Activated naive CD8-positive, alpha-beta T cell treated with anti-CD3 and anti-CD28 coated beads for 36 hours (primary cell): Measurements from ENCODE around the gene PSMD5. TPM values are rescaled to one million over a fixed set of nuclear protein-coding genes. Genes with fewer than 3 reads are reported as not detected.
A peak's percentile ranks its signal among the peaks of the same experiment; 100 is the strongest.

Source experiments
- DNase-seq: peaks from one replicate; pipeline ENCODE4 v3.0.0; 2021
- H3K27ac Mint-ChIP-seq: one replicate; pipeline ENCODE4 v1.8.0; 2022; ENCODE audit warnings: mild to moderate bottlenecking, moderate library complexity, mixed read lengths
- H3K27me3 Mint-ChIP-seq: one replicate; pipeline ENCODE4 v1.8.0; 2022; ENCODE audit warnings: mild to moderate bottlenecking, mixed read lengths
- H3K36me3 Mint-ChIP-seq: one replicate; pipeline ENCODE4 v1.8.0; 2021; ENCODE audit warnings: mild to moderate bottlenecking, mixed read lengths
- H3K4me1 Mint-ChIP-seq: one replicate; pipeline ENCODE4 v1.8.0; 2021; ENCODE audit warnings: mixed read lengths
- H3K4me3 Mint-ChIP-seq: one replicate; pipeline ENCODE4 v1.8.0; 2022; ENCODE audit warnings: mild to moderate bottlenecking, moderate library complexity, mixed read lengths
- H3K9me3 Mint-ChIP-seq: one replicate; pipeline ENCODE4 v1.8.0; 2022; ENCODE audit warnings: mixed read lengths
- total RNA-seq, 2 experiments: library from RNA; stranded (reverse); gene quantifications; one replicate each; pipeline ENCODE4 v1.2.3, GENCODE V29; 2021

The PSMD5 gene
- total RNA-seq, 2 experiments from 2014 or later, result 69.0 to 69.3 TPM

DNA sequence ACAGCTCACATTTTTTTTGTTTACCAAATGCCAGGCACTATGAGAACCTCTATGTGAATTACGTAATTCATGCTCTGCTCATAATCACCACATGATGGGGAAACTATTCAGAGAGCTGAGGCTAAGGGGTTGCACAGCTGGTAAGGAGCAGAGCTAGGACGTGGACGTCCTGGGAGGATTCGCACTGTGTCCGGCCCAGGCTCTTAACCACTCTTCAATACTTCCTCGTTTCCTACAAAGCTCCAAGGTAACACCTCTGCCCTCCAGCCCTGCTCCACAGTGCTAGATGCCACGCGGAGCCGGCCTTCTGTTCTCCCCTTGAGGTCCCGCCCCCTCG is 25.6 kb upstream of the PSMD5 start:
- H3K4me3 Mint-ChIP-seq, result peak overlapping the region; percentile 73

GRCh38 chr9:120867676-120868338 is 25.1 kb upstream of the PSMD5 start:
- Mint-ChIP-seq H3K4me3 (peak overlapping the region; percentile 73), H3K27ac (peak overlapping the region; percentile 75), H3K9me3 (no peaks in the 10 kb centered on the region), H3K27me3 (no peaks in the 10 kb centered on the region), H3K36me3 (peaks cover 62% of the 10 kb centered on the region), H3K4me1 (peaks cover 40% of the 10 kb centered on the region)
- no peak for DNase-seq

More for the DNA sequence above, 25.6 kb upstream of the PSMD5 start:
- Mint-ChIP-seq H3K9me3 (no peaks in the 10 kb centered on the region), H3K27me3 (no peaks in the 10 kb centered on the region), H3K36me3 (peaks cover 64% of the 10 kb centered on the region), H3K4me1 (peaks cover 43% of the 10 kb centered on the region), H3K27ac (peak overlapping the region; percentile 75)
- DNase-seq, result no peak

GRCh38 chr9:120866651-120867050 is 23.9 kb upstream of the PSMD5 start:
- Mint-ChIP-seq H3K4me1 (peaks cover 33% of the 10 kb centered on the region), H3K27ac (no peak overlapping the region), H3K27me3 (no peaks in the 10 kb centered on the region), H3K36me3 (peaks cover 53% of the 10 kb centered on the region), H3K4me3 (no peak overlapping the region), H3K9me3 (no peaks in the 10 kb centered on the region)
- DNase-seq, result no peak

DNA sequence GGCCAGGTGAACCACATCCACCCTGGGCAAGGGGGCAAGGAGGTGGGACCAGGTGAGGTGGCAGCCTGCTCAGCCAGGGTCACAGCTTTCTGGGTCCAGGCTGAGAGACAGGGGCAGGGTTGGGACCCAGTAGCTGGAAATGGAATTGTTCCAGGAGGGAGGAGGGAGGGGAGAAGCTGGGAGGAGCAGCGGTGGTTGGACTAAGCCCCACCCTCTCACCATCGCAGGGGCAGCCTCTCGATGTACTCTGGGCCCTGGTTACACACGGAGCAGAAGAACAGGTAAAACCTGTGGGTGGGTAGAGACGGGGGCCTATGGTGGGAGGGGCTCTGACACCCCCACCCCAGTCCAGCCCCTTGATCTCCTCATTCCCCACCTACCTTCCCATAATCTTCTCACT is 23.1 kb upstream of the PSMD5 start:
- no peak for DNase-seq
- Mint-ChIP-seq H3K4me3 (no peak overlapping the region), H3K27ac (no peak overlapping the region), H3K9me3 (no peaks in the 10 kb centered on the region), H3K36me3 (peaks cover 46% of the 10 kb centered on the region), H3K27me3 (no peaks in the 10 kb centered on the region), H3K4me1 (peaks cover 26% of the 10 kb centered on the region)

GRCh38 chr9:120865176-120865575 is 22.5 kb upstream of the PSMD5 start:
- no peaks in the 10 kb centered on the region for H3K9me3 Mint-ChIP-seq
- H3K27me3 Mint-ChIP-seq, result no peaks in the 10 kb centered on the region
- DNase-seq, result no peak
- peaks cover 23% of the 10 kb centered on the region for H3K4me1 Mint-ChIP-seq
- no peak overlapping the region for H3K27ac Mint-ChIP-seq
- H3K36me3 Mint-ChIP-seq, result peaks cover 49% of the 10 kb centered on the region
- no peak overlapping the region for H3K4me3 Mint-ChIP-seq

GRCh38 chr9:120864719-120865118 is 22.0 kb upstream of the PSMD5 start:
- peaks cover 48% of the 10 kb centered on the region for H3K36me3 Mint-ChIP-seq

DNA sequence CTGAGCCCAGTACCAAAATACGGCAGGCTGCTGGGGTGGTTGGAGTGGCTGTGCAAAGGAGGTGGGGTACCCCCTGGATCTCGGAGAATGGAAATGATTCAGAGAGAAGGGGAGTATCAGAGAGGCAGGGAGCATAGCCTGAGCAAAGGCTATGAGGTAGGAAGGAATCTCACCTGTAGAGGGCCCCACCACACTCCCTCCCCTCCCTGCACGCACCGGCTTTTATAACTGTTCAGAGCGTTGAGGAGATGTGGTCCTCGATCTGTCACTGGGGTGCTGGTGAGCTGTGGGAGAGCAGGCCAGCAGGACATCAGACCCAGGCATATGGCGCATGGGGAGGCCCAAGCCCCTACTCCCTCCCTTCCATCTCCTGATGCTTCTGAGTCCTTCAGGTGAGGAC is 21.1 kb upstream of the PSMD5 start:
- H3K36me3 Mint-ChIP-seq, result peaks cover 43% of the 10 kb centered on the region
- H3K4me1 Mint-ChIP-seq, result peaks cover 10% of the 10 kb centered on the region
- no peak overlapping the region for H3K4me3 Mint-ChIP-seq
- H3K27me3 Mint-ChIP-seq, result no peaks in the 10 kb centered on the region
- H3K9me3 Mint-ChIP-seq, result no peaks in the 10 kb centered on the region
- no peak for DNase-seq
- H3K27ac Mint-ChIP-seq, result no peak overlapping the region

More at GRCh38 chr9:120864719-120865118, 22.0 kb upstream of the PSMD5 start:
- Mint-ChIP-seq H3K9me3 (no peaks in the 10 kb centered on the region), H3K4me1 (peaks cover 18% of the 10 kb centered on the region), H3K4me3 (no peak overlapping the region), H3K27ac (no peak overlapping the region), H3K27me3 (no peaks in the 10 kb centered on the region)
- no peak for DNase-seq

DNA sequence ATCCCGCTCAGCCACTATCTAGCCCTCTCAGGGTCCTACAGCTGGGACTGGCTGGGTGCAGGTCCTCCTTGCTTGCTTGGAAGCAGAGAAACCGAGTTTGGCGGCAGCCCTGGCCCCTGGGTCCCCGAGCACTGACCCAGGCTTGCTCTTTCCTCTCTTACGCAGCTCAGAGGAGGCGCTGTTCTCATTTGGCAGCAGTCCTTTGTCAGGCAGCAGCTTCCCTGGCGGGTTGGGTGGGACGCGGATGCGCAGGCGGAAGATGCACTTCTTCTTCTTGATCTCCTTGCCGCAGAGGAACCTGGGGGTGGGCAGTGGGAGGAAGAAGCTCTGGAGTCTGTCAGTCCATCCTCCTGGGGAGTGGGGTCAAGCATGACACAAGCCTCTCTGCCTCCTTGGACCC is 19.7 kb upstream of the PSMD5 start:
- H3K4me3 Mint-ChIP-seq, result no peak overlapping the region
- H3K4me1 Mint-ChIP-seq, result peaks cover 5% of the 10 kb centered on the region
- no peaks in the 10 kb centered on the region for H3K27me3 Mint-ChIP-seq
- no peak overlapping the region for H3K27ac Mint-ChIP-seq
- H3K9me3 Mint-ChIP-seq, result no peaks in the 10 kb centered on the region
- H3K36me3 Mint-ChIP-seq, result peaks cover 47% of the 10 kb centered on the region
- DNase-seq, result no peak

DNA sequence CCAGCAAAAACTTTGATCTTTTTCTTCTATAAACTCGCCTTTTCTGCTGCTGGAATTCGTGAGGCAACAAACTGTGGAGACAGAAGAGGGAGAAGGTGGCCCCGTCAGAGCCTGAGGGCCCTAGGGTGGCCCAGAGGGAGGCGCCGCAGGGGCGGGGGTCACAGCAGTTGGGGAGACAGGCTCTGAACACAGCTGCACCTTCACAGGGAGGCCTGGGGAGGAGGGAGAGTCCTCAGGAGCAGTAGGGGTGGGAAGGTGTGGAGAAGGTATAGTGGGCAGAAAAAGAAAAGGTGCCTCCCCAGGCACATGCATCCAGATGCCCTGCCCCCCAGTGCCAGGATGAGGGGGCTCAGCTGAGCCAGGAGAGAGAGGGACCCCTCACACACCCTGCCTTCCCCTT is 19.2 kb upstream of the PSMD5 start:
- no peak overlapping the region for H3K27ac Mint-ChIP-seq

GRCh38 chr9:120860083-120860482 is 17.4 kb upstream of the PSMD5 start:
- no peak overlapping the region for H3K4me3 Mint-ChIP-seq
- DNase-seq, result no peak
- no peaks in the 10 kb centered on the region for H3K27me3 Mint-ChIP-seq
- no peak overlapping the region for H3K27ac Mint-ChIP-seq
- H3K9me3 Mint-ChIP-seq, result no peaks in the 10 kb centered on the region
- peaks cover 39% of the 10 kb centered on the region for H3K36me3 Mint-ChIP-seq
- H3K4me1 Mint-ChIP-seq, result peaks cover 9% of the 10 kb centered on the region

More for the DNA sequence above, 19.2 kb upstream of the PSMD5 start:
- H3K4me3 Mint-ChIP-seq, result no peak overlapping the region
- H3K36me3 Mint-ChIP-seq, result peaks cover 48% of the 10 kb centered on the region
- no peaks in the 10 kb centered on the region for H3K27me3 Mint-ChIP-seq
- DNase-seq, result no peak
- no peaks in the 10 kb centered on the region for H3K9me3 Mint-ChIP-seq
- peaks cover 9% of the 10 kb centered on the region for H3K4me1 Mint-ChIP-seq

- Mint-ChIP-seq H3K36me3 (peaks cover 40% of the 10 kb centered on the region), H3K27ac (no peak overlapping the region), H3K4me3 (no peak overlapping the region), H3K9me3 (no peaks in the 10 kb centered on the region), H3K4me1 (peaks cover 9% of the 10 kb centered on the region), H3K27me3 (no peaks in the 10 kb centered on the region)
- DNase-seq, result no peak
Observed at GRCh38 chr9:120859361-120859760, 16.6 kb upstream of the PSMD5 start.

DNA sequence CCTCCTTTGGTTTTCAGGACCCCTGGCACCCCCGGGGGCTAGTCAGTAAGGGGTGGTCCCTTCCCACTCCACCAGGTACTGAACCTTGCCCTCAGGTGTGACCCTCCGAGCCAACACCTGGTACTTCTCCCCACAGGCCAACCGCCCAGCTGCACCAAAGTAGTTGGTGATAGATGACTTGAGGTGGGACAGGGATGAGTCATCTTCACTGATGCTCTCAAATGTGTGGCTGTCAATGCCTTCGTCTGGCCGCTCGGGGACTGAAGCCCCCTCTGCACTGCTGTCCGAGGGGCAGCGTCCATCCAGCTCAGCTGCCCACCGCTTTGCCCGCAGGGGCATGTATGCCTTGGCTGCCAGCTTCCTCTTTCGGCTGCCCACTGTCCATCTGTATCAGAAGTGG is 15.2 kb upstream of the PSMD5 start:
- peaks cover 4% of the 10 kb centered on the region for H3K4me1 Mint-ChIP-seq
- H3K27me3 Mint-ChIP-seq, result no peaks in the 10 kb centered on the region
- peaks cover 31% of the 10 kb centered on the region for H3K36me3 Mint-ChIP-seq
- no peak for DNase-seq
- peak overlapping the region; percentile 54 for H3K27ac Mint-ChIP-seq
- no peak overlapping the region for H3K4me3 Mint-ChIP-seq
- no peaks in the 10 kb centered on the region for H3K9me3 Mint-ChIP-seq

GRCh38 chr9:120857481-120857880 is 14.8 kb upstream of the PSMD5 start:
- no peak for DNase-seq
- no peaks in the 10 kb centered on the region for H3K27me3 Mint-ChIP-seq
- no peak overlapping the region for H3K27ac Mint-ChIP-seq
- H3K36me3 Mint-ChIP-seq, result peaks cover 31% of the 10 kb centered on the region
- no peak overlapping the region for H3K4me3 Mint-ChIP-seq
- H3K4me1 Mint-ChIP-seq, result peaks cover 4% of the 10 kb centered on the region
- no peaks in the 10 kb centered on the region for H3K9me3 Mint-ChIP-seq

DNA sequence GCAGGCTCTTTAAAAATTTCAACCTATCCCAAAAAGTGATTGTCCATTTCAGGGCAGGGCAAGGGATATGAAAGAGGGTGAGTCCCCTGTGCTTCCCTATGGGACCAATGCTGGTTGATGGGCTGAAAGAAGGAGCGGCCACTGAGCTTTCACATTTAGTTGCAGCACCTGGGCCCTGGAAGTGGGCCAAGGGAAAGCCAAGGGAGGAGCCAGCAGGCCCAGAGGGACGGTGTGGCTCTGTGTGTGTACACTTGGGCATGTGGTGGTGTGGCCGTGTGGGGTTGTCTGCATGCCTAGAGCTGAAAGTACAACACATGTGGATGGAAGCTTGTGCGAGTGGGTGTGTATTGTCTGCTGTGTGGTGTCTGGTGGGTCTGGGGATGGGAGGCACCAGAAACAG is 14.0 kb upstream of the PSMD5 start:
- H3K4me3 Mint-ChIP-seq, result no peak overlapping the region
- no peaks in the 10 kb centered on the region for H3K9me3 Mint-ChIP-seq
- peaks cover 7% of the 10 kb centered on the region for H3K4me1 Mint-ChIP-seq
- H3K27me3 Mint-ChIP-seq, result no peaks in the 10 kb centered on the region
- no peak for DNase-seq
- H3K36me3 Mint-ChIP-seq, result peaks cover 35% of the 10 kb centered on the region
- peak overlapping the region; percentile 45 for H3K27ac Mint-ChIP-seq

- Mint-ChIP-seq H3K36me3 (peaks cover 36% of the 10 kb centered on the region), H3K9me3 (no peaks in the 10 kb centered on the region), H3K27ac (no peak overlapping the region), H3K4me1 (peaks cover 10% of the 10 kb centered on the region), H3K4me3 (no peak overlapping the region), H3K27me3 (no peaks in the 10 kb centered on the region)
- DNase-seq, result no peak
Observed at GRCh38 chr9:120855827-120856670, 13.3 kb upstream of the PSMD5 start.
